ENCODE results near the gene CROT. TPM values are rescaled to one million over a fixed set of nuclear protein-coding genes. Genes with fewer than 3 reads are reported as not detected.
A peak's percentile ranks its signal among the peaks of the same experiment; 100 is the strongest.

The CROT gene
- total RNA-seq, 2 donors from 2014 or later, result 6.3 to 11.0 TPM

- H3K4me3 ChIP-seq (ENCODE audit: low read length), result no peak overlapping the region
- no peaks in the 10 kb centered on the region for H3K27me3 Mint-ChIP-seq (ENCODE audit: insufficient read depth)
- peaks cover 11% of the 10 kb centered on the region for H3K4me1 ChIP-seq (ENCODE audit: control insufficient read depth, insufficient read depth, low read length)
- H3K27me3 ChIP-seq (ENCODE audit: control insufficient read depth, insufficient read depth, low read length, poor library complexity, severe bottlenecking), result no peaks in the 10 kb centered on the region
- no peak overlapping the region for H3K27ac ChIP-seq (ENCODE audit: low read depth, low read length)
- H3K4me3 Mint-ChIP-seq, result no peak overlapping the region
- DNase-seq, result peak; percentile 88
- no peaks in the 10 kb centered on the region for H3K36me3 ChIP-seq (ENCODE audit: control insufficient read depth, insufficient read depth, low read length)
- no peaks in the 10 kb centered on the region for H3K36me3 Mint-ChIP-seq (ENCODE audit: low read depth)
- no peaks in the 10 kb centered on the region for H3K9me3 Mint-ChIP-seq
- peaks cover 12% of the 10 kb centered on the region for H3K4me1 Mint-ChIP-seq
- H3K27ac Mint-ChIP-seq, result no peak overlapping the region
- no peaks in the 10 kb centered on the region for H3K9me3 ChIP-seq (ENCODE audit: control insufficient read depth, low read length)
- TF ChIP-seq, protein P1, sequence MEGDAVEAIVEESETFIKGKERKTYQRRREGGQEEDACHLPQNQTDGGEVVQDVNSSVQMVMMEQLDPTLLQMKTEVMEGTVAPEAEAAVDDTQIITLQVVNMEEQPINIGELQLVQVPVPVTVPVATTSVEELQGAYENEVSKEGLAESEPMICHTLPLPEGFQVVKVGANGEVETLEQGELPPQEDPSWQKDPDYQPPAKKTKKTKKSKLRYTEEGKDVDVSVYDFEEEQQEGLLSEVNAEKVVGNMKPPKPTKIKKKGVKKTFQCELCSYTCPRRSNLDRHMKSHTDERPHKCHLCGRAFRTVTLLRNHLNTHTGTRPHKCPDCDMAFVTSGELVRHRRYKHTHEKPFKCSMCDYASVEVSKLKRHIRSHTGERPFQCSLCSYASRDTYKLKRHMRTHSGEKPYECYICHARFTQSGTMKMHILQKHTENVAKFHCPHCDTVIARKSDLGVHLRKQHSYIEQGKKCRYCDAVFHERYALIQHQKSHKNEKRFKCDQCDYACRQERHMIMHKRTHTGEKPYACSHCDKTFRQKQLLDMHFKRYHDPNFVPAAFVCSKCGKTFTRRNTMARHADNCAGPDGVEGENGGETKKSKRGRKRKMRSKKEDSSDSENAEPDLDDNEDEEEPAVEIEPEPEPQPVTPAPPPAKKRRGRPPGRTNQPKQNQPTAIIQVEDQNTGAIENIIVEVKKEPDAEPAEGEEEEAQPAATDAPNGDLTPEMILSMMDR (conservative IDR thresholded peaks at IDR 0.05), result peak; percentile 88
- H3K9ac ChIP-seq (ENCODE audit: extremely low read depth, low read length, poor library complexity, severe bottlenecking), result no peak overlapping the region
- WGBS, 2 experiments (ENCODE audit: insufficient coverage in 1 of 2, insufficient read length in 1 of 2), result 56 to 78% methylated on average over 4 to 5 of the region's 5 CpGs
Measured at GRCh38 chr7:87416682-87417587, 71.5 kb downstream of the CROT start.

DNA sequence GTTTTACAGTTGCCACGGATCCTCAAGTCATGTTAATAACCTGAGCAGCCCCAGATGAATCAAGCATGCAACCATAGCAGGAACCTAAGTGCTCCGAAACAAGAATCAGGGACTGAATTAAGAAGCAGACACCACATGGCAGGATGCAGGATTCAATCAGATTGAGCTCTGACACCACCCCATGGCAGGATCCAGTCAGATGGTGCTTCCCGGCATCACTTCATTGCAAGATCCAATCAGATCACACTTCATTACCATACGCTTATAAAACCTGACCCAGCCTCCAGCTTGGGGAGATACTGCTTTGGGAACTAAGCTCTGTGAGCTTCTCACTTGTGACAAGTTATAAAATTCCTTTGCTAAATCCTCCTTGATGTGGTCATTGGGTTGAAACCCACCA is 74.7 kb downstream of the CROT start:
- Histone ChIP-seq H3K9ac (ENCODE audit: extremely low read depth, low read length, poor library complexity, severe bottlenecking) (no peak overlapping the region), H3K4me3 (ENCODE audit: low read length) (no peak overlapping the region), H3K9me3 (ENCODE audit: control insufficient read depth, low read length) (no peaks in the 10 kb centered on the region), H3K27me3 (ENCODE audit: control insufficient read depth, insufficient read depth, low read length, poor library complexity, severe bottlenecking) (no peaks in the 10 kb centered on the region), H3K4me1 (ENCODE audit: control insufficient read depth, insufficient read depth, low read length) (peaks cover 12% of the 10 kb centered on the region), H3K36me3 (ENCODE audit: control insufficient read depth, insufficient read depth, low read length) (no peaks in the 10 kb centered on the region), H3K27ac (ENCODE audit: low read depth, low read length) (no peak overlapping the region)
- H3K27ac Mint-ChIP-seq, result no peak overlapping the region
- H3K9me3 Mint-ChIP-seq, result no peaks in the 10 kb centered on the region
- H3K27me3 Mint-ChIP-seq (ENCODE audit: insufficient read depth), result no peaks in the 10 kb centered on the region
- H3K4me3 Mint-ChIP-seq, result no peak overlapping the region
- TF ChIP-seq, protein P1 (conservative IDR thresholded peaks at IDR 0.05), result no peak
- no peak for DNase-seq
- 80 to 88% methylated on average over 3 to 4 of the region's 4 CpGs for WGBS, 2 experiments (ENCODE audit: insufficient coverage in 1 of 2, insufficient read length in 1 of 2)
- H3K4me1 Mint-ChIP-seq, result peaks cover 18% of the 10 kb centered on the region
- H3K36me3 Mint-ChIP-seq (ENCODE audit: low read depth), result no peaks in the 10 kb centered on the region

DNA sequence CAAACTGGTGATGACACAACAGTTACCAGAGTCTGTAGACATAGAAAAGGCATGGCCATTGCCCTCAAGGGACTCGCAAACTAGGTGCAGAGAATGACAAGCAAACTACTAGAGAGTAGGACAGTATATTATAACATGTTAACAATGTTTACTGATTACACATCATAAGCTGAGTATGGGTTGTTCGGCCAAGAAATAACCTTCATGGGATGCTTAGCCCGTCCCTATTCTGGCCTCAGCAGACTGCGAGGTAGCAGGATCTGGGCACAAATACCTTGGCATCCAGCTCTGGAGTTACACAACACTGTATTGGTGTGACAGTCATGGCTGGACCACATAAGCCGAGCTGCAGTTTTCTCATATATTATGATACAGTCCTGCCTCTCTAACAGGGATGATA is 78.6 kb downstream of the CROT start:
- no peaks in the 10 kb centered on the region for H3K9me3 ChIP-seq (ENCODE audit: control insufficient read depth, low read length)
- WGBS, 2 experiments (ENCODE audit: insufficient coverage in 1 of 2, insufficient read length in 1 of 2), result 90 to 92% methylated on average over 2 to 5 of the region's 5 CpGs
- no peak overlapping the region for H3K27ac Mint-ChIP-seq
- peaks cover 23% of the 10 kb centered on the region for H3K4me1 Mint-ChIP-seq
- no peak overlapping the region for H3K4me3 Mint-ChIP-seq
- no peak for DNase-seq
- H3K9me3 Mint-ChIP-seq, result no peaks in the 10 kb centered on the region
- H3K27ac ChIP-seq (ENCODE audit: low read depth, low read length), result no peak overlapping the region
- no peaks in the 10 kb centered on the region for H3K27me3 Mint-ChIP-seq (ENCODE audit: insufficient read depth)
- H3K4me1 ChIP-seq (ENCODE audit: control insufficient read depth, insufficient read depth, low read length), result peaks cover 14% of the 10 kb centered on the region
- H3K36me3 Mint-ChIP-seq (ENCODE audit: low read depth), result no peaks in the 10 kb centered on the region
- H3K9ac ChIP-seq (ENCODE audit: extremely low read depth, low read length, poor library complexity, severe bottlenecking), result no peak overlapping the region
- TF ChIP-seq, protein P1 (conservative IDR thresholded peaks at IDR 0.05), result no peak
- no peaks in the 10 kb centered on the region for H3K27me3 ChIP-seq (ENCODE audit: control insufficient read depth, insufficient read depth, low read length, poor library complexity, severe bottlenecking)
- H3K36me3 ChIP-seq (ENCODE audit: control insufficient read depth, insufficient read depth, low read length), result no peaks in the 10 kb centered on the region
- H3K4me3 ChIP-seq (ENCODE audit: low read length), result no peak overlapping the region
